H9 (cell line): ENCODE measurements around the gene SELPLG. TPM values are rescaled to one million over a fixed set of nuclear protein-coding genes. Genes with fewer than 3 reads are reported as not detected.
A peak's percentile ranks its signal among the peaks of the same experiment; 100 is the strongest.

ENCODE experiments used
- DNase-seq: peaks from one replicate; pipeline ENCODE4 v3.0.0-alpha.2; 2017
- H2AFZ ChIP-seq: one replicate; pipeline ENCODE4 v1.6.1; 2013; ENCODE audit warnings: mild to moderate bottlenecking, low read length, control low read depth, moderate library complexity
- H2AK5ac ChIP-seq: 2 replicates; pipeline ENCODE4 v1.6.1; 2013; ENCODE audit warnings: low read length, control low read depth, mixed read lengths; ENCODE audit not compliant: insufficient read length
- H2BK120ac ChIP-seq: one replicate; pipeline ENCODE4 v1.6.1; 2013; ENCODE audit warnings: low read depth, mild to moderate bottlenecking, low read length, control low read depth, inconsistent platforms; ENCODE audit not compliant: poor library complexity, severe bottlenecking
- H2BK12ac ChIP-seq: 2 replicates; pipeline ENCODE4 v1.6.1; 2013; ENCODE audit warnings: low read length, control low read depth, mixed read lengths, low read depth; ENCODE audit not compliant: insufficient read length
- H2BK15ac ChIP-seq: 2 replicates; pipeline ENCODE4 v1.6.1; 2013; ENCODE audit warnings: low read depth, low read length, control low read depth
- H2BK20ac ChIP-seq: one replicate; pipeline ENCODE4 v1.6.1; 2013; ENCODE audit warnings: low read depth, mild to moderate bottlenecking, low read length, control low read depth, inconsistent platforms; ENCODE audit not compliant: poor library complexity, severe bottlenecking
- H2BK5ac ChIP-seq: 2 replicates; pipeline ENCODE4 v1.6.1; 2013; ENCODE audit warnings: low read length, control low read depth, mixed read lengths; ENCODE audit not compliant: insufficient read length
- H3K14ac ChIP-seq: 2 replicates; pipeline ENCODE4 v1.6.1; 2013; ENCODE audit warnings: low read length, control low read depth; ENCODE audit not compliant: insufficient read depth
- H3K18ac ChIP-seq: 2 replicates; pipeline ENCODE4 v1.6.1; 2013; ENCODE audit warnings: low read depth, mild to moderate bottlenecking, mixed read lengths, low read length, control low read depth; ENCODE audit not compliant: insufficient read length
- H3K23ac ChIP-seq: 2 replicates; pipeline ENCODE4 v1.6.1; 2013; ENCODE audit warnings: low read length, control low read depth, mixed read lengths, low read depth; ENCODE audit not compliant: insufficient read length
- H3K23me2 ChIP-seq: 2 replicates; pipeline ENCODE4 v1.6.1; 2013; ENCODE audit warnings: low read depth, mild to moderate bottlenecking, mixed read lengths, low read length, control low read depth; ENCODE audit not compliant: insufficient read length, poor library complexity, severe bottlenecking
- H3K27ac ChIP-seq: 2 replicates; pipeline ENCODE4 v1.5.1; 2013; ENCODE audit warnings: low read length, control low read depth, mixed read lengths, low read depth; ENCODE audit not compliant: insufficient read length
- H3K27me3 ChIP-seq: 2 replicates; pipeline ENCODE4 v1.6.1; 2013; ENCODE audit warnings: low read length, control low read depth, inconsistent platforms; ENCODE audit not compliant: insufficient read depth
- H3K4ac ChIP-seq: 2 replicates; pipeline ENCODE4 v1.6.1; 2013; ENCODE audit warnings: low read depth, mild to moderate bottlenecking, control low read depth, inconsistent platforms, low read length, moderate library complexity
- H3K4me1 ChIP-seq: 2 replicates; pipeline ENCODE4 v1.6.1; 2013; ENCODE audit warnings: low read length, control low read depth, inconsistent platforms; ENCODE audit not compliant: insufficient read depth
- H3K4me2 ChIP-seq: 2 replicates; pipeline ENCODE4 v1.6.1; 2013; ENCODE audit warnings: low read length, control low read depth, mixed read lengths; ENCODE audit not compliant: insufficient read length, insufficient read depth
- H3K56ac ChIP-seq: 2 replicates; pipeline ENCODE4 v1.6.1; 2013; ENCODE audit warnings: low read depth, mild to moderate bottlenecking, mixed read lengths, low read length, control low read depth; ENCODE audit not compliant: insufficient read length
- H3K79me1 ChIP-seq: 2 replicates; pipeline ENCODE4 v1.6.1; 2013; ENCODE audit warnings: low read depth, mild to moderate bottlenecking, moderate library complexity, low read length, control low read depth, inconsistent platforms; ENCODE audit not compliant: insufficient read depth, poor library complexity, severe bottlenecking
- H3K79me2 ChIP-seq: 2 replicates; pipeline ENCODE4 v1.6.1; 2013; ENCODE audit warnings: low read length, control low read depth, inconsistent platforms; ENCODE audit not compliant: insufficient read depth
- H3K9ac ChIP-seq: 2 replicates; pipeline ENCODE4 v1.6.1; 2013; ENCODE audit warnings: low read length, control low read depth, mixed read lengths; ENCODE audit not compliant: insufficient read length; ENCODE audit errors: extremely low read depth
- H3K9me3 ChIP-seq: one replicate; pipeline ENCODE4 v1.6.1; 2013; ENCODE audit warnings: low read depth, low read length, inconsistent platforms; ENCODE audit not compliant: control insufficient read depth
- H3T11ph ChIP-seq: one replicate; pipeline ENCODE4 v1.6.1; 2013; ENCODE audit warnings: mild to moderate bottlenecking, low read length, control low read depth, inconsistent platforms
- H4K20me1 ChIP-seq: one replicate; pipeline ENCODE4 v1.6.1; 2013; ENCODE audit not compliant: control insufficient read depth, insufficient read length, insufficient read depth
- H4K5ac ChIP-seq: 2 replicates; pipeline ENCODE4 v1.6.1; 2013; ENCODE audit warnings: low read depth, mild to moderate bottlenecking, mixed read lengths, low read length, control low read depth; ENCODE audit not compliant: insufficient read length
- H4K8ac ChIP-seq: replicated peaks from 2 replicates; pipeline ENCODE4 v1.6.1; 2013; ENCODE audit warnings: low read length, control low read depth, mixed read lengths, low read depth; ENCODE audit not compliant: insufficient read length
- H4K91ac ChIP-seq: 2 replicates; pipeline ENCODE4 v1.6.1; 2013; ENCODE audit warnings: low read depth, mild to moderate bottlenecking, moderate library complexity, mixed read lengths, low read length, control low read depth; ENCODE audit not compliant: insufficient read length
- H3K27ac Mint-ChIP-seq, 3 experiments: 2 replicates in 2 of 3; 3 replicates in 1 of 3; pipeline ENCODE4 v1.8.0; 2020 to 2021; ENCODE audit warnings: mixed read lengths in 3 of 3, mild to moderate bottlenecking in 1 of 3, moderate library complexity in 1 of 3
- H3K27me3 Mint-ChIP-seq: 2 replicates; pipeline ENCODE4 v1.8.0; 2021; ENCODE audit warnings: low read depth, mild to moderate bottlenecking, moderate library complexity, mixed read lengths
- H3K36me3 Mint-ChIP-seq, 3 experiments: 2 replicates in 2 of 3; 3 replicates in 1 of 3; pipeline ENCODE4 v1.8.0; 2020 to 2021; ENCODE audit warnings: low read depth in 3 of 3, mixed read lengths in 3 of 3; ENCODE audit not compliant: insufficient read depth in 1 of 3
- H3K4me1 Mint-ChIP-seq, 2 experiments: 2 replicates each; pipeline ENCODE4 v1.8.0; 2020; ENCODE audit warnings: mixed read lengths in 2 of 2
- H3K4me3 Mint-ChIP-seq, 2 experiments: 2 replicates in 1 of 2; 3 replicates in 1 of 2; pipeline ENCODE4 v1.8.0; 2020 to 2021; ENCODE audit warnings: mild to moderate bottlenecking in 2 of 2, mixed read lengths in 2 of 2, moderate library complexity in 1 of 2
- H3K9me3 Mint-ChIP-seq, 2 experiments: 2 replicates in 1 of 2; 3 replicates in 1 of 2; pipeline ENCODE4 v1.8.0; 2020; ENCODE audit warnings: mild to moderate bottlenecking in 2 of 2, mixed read lengths in 2 of 2, moderate library complexity in 1 of 2
- CTCF ChIP-seq: fragments of 200-600 bp; sonication (generic); conservative IDR thresholded peaks from 3 replicates; pipeline ENCODE4 v1.8.0; 2021; ENCODE audit warnings: antibody characterized with exemption, mild to moderate bottlenecking
- WGBS: extraction: QIAGEN DNeasy Blood & Tissue Kit; methylation state at CpG from one replicate; pipeline ENCODE4 v1.1.7; 2013; ENCODE audit warnings: missing lambda C conversion rate, low lambda C conversion rate, mixed read lengths; ENCODE audit not compliant: insufficient read length; ENCODE audit errors: extremely low coverage; 5-methylcytosine and 5-hydroxymethylcytosine counted together
- total RNA-seq: library from RNA; stranded (reverse); gene quantifications from 2 replicates; pipeline ENCODE4 v1.2.1, GENCODE V29; 2021

SELPLG gene
- total RNA-seq, 1 experiment from 2014 or later: 0.15 TPM

GRCh38 chr12:108637222-108637971 is 3.7 kb upstream of the SELPLG start:
- no peak for TF ChIP-seq CTCF
- no peaks in the 10 kb centered on the region for H3K79me2 ChIP-seq
- H2BK120ac ChIP-seq: no peak overlapping the region
- no peak overlapping the region for H2AK5ac ChIP-seq
- no peaks in the 10 kb centered on the region for H3K27me3 ChIP-seq
- no peaks in the 10 kb centered on the region for H3K9me3 Mint-ChIP-seq
- H4K91ac ChIP-seq: no peak overlapping the region
- H3T11ph ChIP-seq: no peak overlapping the region
- H3K4me1 ChIP-seq: peaks cover 12% of the 10 kb centered on the region; the same call in 1 of the 2 replicates
- H2BK20ac ChIP-seq: no peak overlapping the region
- H4K20me1 ChIP-seq: no peaks in the 10 kb centered on the region
- peak overlapping the region; percentile 42; the same call in 1 of the 2 replicates for H3K14ac ChIP-seq
- no peak overlapping the region for H2AFZ ChIP-seq
- no CpG with 5 or more reads among the region's 7 CpGs for WGBS
- peak overlapping the region; percentile 77 to 93 (median 86); a peak in 5 of 7 replicates for H3K27ac Mint-ChIP-seq
- H2BK15ac ChIP-seq: no peak overlapping the region
- H4K5ac ChIP-seq: no peak overlapping the region
- no peak overlapping the region for H2BK5ac ChIP-seq
- no peaks in the 10 kb centered on the region for H3K27me3 Mint-ChIP-seq
- H3K4me2 ChIP-seq: no peak overlapping the region
- no peak overlapping the region for H4K8ac ChIP-seq
- H3K27ac ChIP-seq: no peak overlapping the region
- H3K18ac ChIP-seq: no peak overlapping the region
- H3K23me2 ChIP-seq: no peaks in the 10 kb centered on the region
- no peak overlapping the region for H2BK12ac ChIP-seq
- H3K9ac ChIP-seq: no peak overlapping the region
- H3K4ac ChIP-seq: no peak overlapping the region
- DNase-seq: peak; percentile 39
- H3K9me3 ChIP-seq: no peaks in the 10 kb centered on the region
- H3K4me3 Mint-ChIP-seq: peak overlapping the region in 1 of 2 experiments; percentile 57; a peak in 1 of 5 replicates
- H3K79me1 ChIP-seq: no peaks in the 10 kb centered on the region
- no peak overlapping the region for H3K23ac ChIP-seq
- H3K4me1 Mint-ChIP-seq: peaks cover 77 to 79% of the 10 kb centered on the region in 2 experiments
- peaks cover 0 to 4% (median 3%) of the 10 kb centered on the region in 3 experiments; a peak in 2 of 7 replicates for H3K36me3 Mint-ChIP-seq
- no peak overlapping the region for H3K56ac ChIP-seq
